Measurements from ENCODE around the gene PRL. TPM values are rescaled to one million over a fixed set of nuclear protein-coding genes. Genes with fewer than 3 reads are reported as not detected.

Gene PRL
- total RNA-seq, 1 experiment from 2014 or later = not detected

DNA sequence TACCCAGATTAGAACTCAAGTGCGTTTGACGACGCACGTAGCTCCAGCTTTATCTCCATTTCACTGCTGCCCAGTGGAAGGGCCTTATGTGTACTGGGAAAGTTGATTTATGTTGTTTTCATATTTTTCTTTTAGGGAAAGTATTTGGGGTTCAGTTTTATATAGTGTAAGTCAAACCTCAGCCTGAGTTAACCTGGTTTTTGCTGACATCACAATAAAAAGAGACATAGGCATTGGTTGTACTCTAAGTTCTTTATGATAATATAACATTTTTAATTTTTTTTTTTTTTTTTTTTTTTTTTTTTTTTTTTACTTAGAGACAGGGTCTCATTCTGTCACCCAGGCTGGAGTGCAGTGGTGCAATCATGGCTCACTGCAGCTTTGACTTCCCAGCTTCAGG, 34.1 kb upstream of the PRL start:
- ChIA-PET POLR2A (no interaction called here), CTCF (no interaction called here)
- Mint-ChIP-seq H3K9me3 (no peaks in the 10 kb centered on the region), H3K27me3 (ENCODE audit: low read depth) (no peaks in the 10 kb centered on the region), H3K4me3 (no peak overlapping the region), H3K4me1 (peaks cover 10% of the 10 kb centered on the region), H3K27ac (no peak overlapping the region), H3K36me3 (no peaks in the 10 kb centered on the region)
- DNase-seq (ENCODE audit: low spot score) = no peak
- TF ChIP-seq HMGA2 (CRISPR knock-in tag; IDR thresholded peaks at IDR 0.05) = no peak
- TF ChIP-seq, protein P1, sequence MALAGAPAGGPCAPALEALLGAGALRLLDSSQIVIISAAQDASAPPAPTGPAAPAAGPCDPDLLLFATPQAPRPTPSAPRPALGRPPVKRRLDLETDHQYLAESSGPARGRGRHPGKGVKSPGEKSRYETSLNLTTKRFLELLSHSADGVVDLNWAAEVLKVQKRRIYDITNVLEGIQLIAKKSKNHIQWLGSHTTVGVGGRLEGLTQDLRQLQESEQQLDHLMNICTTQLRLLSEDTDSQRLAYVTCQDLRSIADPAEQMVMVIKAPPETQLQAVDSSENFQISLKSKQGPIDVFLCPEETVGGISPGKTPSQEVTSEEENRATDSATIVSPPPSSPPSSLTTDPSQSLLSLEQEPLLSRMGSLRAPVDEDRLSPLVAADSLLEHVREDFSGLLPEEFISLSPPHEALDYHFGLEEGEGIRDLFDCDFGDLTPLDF (CRISPR knock-in tag; IDR thresholded peaks at IDR 0.05) = no peak
- TF ChIP-seq, protein P2, sequence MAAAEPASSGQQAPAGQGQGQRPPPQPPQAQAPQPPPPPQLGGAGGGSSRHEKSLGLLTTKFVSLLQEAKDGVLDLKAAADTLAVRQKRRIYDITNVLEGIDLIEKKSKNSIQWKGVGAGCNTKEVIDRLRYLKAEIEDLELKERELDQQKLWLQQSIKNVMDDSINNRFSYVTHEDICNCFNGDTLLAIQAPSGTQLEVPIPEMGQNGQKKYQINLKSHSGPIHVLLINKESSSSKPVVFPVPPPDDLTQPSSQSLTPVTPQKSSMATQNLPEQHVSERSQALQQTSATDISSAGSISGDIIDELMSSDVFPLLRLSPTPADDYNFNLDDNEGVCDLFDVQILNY (CRISPR knock-in tag; IDR thresholded peaks at IDR 0.05) = no peak
- TF ChIP-seq, protein P3, sequence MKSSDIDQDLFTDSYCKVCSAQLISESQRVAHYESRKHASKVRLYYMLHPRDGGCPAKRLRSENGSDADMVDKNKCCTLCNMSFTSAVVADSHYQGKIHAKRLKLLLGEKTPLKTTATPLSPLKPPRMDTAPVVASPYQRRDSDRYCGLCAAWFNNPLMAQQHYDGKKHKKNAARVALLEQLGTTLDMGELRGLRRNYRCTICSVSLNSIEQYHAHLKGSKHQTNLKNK (CRISPR knock-in tag; IDR thresholded peaks at IDR 0.05) = no peak
- no peak for TF ChIP-seq RELA (CRISPR knock-in tag; IDR thresholded peaks at IDR 0.05; ENCODE audit: borderline replicate concordance)
- TF ChIP-seq, protein P4, sequence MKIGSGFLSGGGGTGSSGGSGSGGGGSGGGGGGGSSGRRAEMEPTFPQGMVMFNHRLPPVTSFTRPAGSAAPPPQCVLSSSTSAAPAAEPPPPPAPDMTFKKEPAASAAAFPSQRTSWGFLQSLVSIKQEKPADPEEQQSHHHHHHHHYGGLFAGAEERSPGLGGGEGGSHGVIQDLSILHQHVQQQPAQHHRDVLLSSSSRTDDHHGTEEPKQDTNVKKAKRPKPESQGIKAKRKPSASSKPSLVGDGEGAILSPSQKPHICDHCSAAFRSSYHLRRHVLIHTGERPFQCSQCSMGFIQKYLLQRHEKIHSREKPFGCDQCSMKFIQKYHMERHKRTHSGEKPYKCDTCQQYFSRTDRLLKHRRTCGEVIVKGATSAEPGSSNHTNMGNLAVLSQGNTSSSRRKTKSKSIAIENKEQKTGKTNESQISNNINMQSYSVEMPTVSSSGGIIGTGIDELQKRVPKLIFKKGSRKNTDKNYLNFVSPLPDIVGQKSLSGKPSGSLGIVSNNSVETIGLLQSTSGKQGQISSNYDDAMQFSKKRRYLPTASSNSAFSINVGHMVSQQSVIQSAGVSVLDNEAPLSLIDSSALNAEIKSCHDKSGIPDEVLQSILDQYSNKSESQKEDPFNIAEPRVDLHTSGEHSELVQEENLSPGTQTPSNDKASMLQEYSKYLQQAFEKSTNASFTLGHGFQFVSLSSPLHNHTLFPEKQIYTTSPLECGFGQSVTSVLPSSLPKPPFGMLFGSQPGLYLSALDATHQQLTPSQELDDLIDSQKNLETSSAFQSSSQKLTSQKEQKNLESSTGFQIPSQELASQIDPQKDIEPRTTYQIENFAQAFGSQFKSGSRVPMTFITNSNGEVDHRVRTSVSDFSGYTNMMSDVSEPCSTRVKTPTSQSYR (CRISPR knock-in tag; IDR thresholded peaks at IDR 0.05) = no peak
- TF ChIP-seq ZNF423 (CRISPR knock-in tag; IDR thresholded peaks at IDR 0.05) = no peak
- no peak for ATAC-seq

DNA sequence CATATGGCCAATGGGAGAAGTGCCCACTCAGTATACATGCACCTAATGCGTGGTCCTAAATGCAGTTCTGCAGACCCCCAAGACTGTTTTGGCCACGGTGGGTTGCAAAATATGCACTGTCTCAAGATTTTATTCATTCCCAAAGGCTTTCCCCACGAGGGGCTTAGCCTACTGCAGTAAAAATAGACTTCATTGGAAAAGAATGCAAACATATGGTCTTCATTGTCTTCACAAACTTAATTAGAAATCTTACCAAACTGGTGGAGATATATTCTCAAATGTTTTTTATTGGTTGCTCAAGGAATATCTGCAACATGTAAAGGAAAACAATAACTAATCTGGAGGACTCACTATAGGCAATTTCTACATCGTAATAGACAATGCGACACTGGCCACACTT, 31.6 kb upstream of the PRL start:
- TF ChIP-seq, protein P5, sequence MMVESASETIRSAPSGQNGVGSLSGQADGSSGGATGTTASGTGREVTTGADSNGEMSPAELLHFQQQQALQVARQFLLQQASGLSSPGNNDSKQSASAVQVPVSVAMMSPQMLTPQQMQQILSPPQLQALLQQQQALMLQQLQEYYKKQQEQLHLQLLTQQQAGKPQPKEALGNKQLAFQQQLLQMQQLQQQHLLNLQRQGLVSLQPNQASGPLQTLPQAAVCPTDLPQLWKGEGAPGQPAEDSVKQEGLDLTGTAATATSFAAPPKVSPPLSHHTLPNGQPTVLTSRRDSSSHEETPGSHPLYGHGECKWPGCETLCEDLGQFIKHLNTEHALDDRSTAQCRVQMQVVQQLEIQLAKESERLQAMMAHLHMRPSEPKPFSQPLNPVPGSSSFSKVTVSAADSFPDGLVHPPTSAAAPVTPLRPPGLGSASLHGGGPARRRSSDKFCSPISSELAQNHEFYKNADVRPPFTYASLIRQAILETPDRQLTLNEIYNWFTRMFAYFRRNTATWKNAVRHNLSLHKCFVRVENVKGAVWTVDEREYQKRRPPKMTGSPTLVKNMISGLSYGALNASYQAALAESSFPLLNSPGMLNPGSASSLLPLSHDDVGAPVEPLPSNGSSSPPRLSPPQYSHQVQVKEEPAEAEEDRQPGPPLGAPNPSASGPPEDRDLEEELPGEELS (CRISPR knock-in tag; IDR thresholded peaks at IDR 0.05) = no peak
- TF ChIP-seq, protein P6, sequence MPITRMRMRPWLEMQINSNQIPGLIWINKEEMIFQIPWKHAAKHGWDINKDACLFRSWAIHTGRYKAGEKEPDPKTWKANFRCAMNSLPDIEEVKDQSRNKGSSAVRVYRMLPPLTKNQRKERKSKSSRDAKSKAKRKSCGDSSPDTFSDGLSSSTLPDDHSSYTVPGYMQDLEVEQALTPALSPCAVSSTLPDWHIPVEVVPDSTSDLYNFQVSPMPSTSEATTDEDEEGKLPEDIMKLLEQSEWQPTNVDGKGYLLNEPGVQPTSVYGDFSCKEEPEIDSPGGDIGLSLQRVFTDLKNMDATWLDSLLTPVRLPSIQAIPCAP (CRISPR knock-in tag; IDR thresholded peaks at IDR 0.05) = no peak
- TF ChIP-seq ZNF232 (CRISPR knock-in tag; IDR thresholded peaks at IDR 0.05) = no peak
- no peak for TF ChIP-seq IRF2 (CRISPR knock-in tag; IDR thresholded peaks at IDR 0.05; ENCODE audit: borderline replicate concordance, low read depth)
- TF ChIP-seq, protein P7, sequence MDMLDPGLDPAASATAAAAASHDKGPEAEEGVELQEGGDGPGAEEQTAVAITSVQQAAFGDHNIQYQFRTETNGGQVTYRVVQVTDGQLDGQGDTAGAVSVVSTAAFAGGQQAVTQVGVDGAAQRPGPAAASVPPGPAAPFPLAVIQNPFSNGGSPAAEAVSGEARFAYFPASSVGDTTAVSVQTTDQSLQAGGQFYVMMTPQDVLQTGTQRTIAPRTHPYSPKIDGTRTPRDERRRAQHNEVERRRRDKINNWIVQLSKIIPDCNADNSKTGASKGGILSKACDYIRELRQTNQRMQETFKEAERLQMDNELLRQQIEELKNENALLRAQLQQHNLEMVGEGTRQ (CRISPR knock-in tag; IDR thresholded peaks at IDR 0.05) = no peak
- no peak for TF ChIP-seq SMAD4 (CRISPR knock-in tag; IDR thresholded peaks at IDR 0.05)
- TF ChIP-seq, protein P8, sequence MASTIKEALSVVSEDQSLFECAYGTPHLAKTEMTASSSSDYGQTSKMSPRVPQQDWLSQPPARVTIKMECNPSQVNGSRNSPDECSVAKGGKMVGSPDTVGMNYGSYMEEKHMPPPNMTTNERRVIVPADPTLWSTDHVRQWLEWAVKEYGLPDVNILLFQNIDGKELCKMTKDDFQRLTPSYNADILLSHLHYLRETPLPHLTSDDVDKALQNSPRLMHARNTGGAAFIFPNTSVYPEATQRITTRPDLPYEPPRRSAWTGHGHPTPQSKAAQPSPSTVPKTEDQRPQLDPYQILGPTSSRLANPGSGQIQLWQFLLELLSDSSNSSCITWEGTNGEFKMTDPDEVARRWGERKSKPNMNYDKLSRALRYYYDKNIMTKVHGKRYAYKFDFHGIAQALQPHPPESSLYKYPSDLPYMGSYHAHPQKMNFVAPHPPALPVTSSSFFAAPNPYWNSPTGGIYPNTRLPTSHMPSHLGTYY (CRISPR knock-in tag; IDR thresholded peaks at IDR 0.05) = no peak
- TF ChIP-seq, protein P9, sequence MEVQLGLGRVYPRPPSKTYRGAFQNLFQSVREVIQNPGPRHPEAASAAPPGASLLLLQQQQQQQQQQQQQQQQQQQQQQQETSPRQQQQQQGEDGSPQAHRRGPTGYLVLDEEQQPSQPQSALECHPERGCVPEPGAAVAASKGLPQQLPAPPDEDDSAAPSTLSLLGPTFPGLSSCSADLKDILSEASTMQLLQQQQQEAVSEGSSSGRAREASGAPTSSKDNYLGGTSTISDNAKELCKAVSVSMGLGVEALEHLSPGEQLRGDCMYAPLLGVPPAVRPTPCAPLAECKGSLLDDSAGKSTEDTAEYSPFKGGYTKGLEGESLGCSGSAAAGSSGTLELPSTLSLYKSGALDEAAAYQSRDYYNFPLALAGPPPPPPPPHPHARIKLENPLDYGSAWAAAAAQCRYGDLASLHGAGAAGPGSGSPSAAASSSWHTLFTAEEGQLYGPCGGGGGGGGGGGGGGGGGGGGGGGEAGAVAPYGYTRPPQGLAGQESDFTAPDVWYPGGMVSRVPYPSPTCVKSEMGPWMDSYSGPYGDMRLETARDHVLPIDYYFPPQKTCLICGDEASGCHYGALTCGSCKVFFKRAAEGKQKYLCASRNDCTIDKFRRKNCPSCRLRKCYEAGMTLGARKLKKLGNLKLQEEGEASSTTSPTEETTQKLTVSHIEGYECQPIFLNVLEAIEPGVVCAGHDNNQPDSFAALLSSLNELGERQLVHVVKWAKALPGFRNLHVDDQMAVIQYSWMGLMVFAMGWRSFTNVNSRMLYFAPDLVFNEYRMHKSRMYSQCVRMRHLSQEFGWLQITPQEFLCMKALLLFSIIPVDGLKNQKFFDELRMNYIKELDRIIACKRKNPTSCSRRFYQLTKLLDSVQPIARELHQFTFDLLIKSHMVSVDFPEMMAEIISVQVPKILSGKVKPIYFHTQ (CRISPR knock-in tag; IDR thresholded peaks at IDR 0.05) = no peak
- Mint-ChIP-seq H3K4me3 (no peak overlapping the region), H3K9me3 (0 out of 2 replicates have a peak, but pooled peaks cover 3% of the 10 kb centered on the region), H3K27ac (no peak overlapping the region), H3K27me3 (ENCODE audit: low read depth) (no peaks in the 10 kb centered on the region), H3K36me3 (no peaks in the 10 kb centered on the region), H3K4me1 (peaks cover 10% of the 10 kb centered on the region)
- no peak for ATAC-seq
- CTCF ChIA-PET = no interaction called here
- no peak for DNase-seq (ENCODE audit: low spot score)
- POLR2A ChIA-PET = no interaction called here

Measured in WTC11 (cell line).